Stomach smooth muscle (tissue), 2 donors: ENCODE data around the gene TNNC1.
A peak's percentile ranks its signal among the peaks of the same experiment; 100 is the strongest.

Experiments used
- H3K27ac ChIP-seq: one replicate; pipeline ENCODE4 v1.7.0; 2013; ENCODE audit warnings: mild to moderate bottlenecking, low read length, inconsistent platforms
- H3K27me3 ChIP-seq, 2 donors: one replicate each; pipeline ENCODE4 v1.7.0; 2013; ENCODE audit warnings: low read length in 2 of 2; ENCODE audit not compliant: insufficient read depth in 2 of 2, control insufficient read depth in 1 of 2
- H3K36me3 ChIP-seq, 2 donors: one replicate each; pipeline ENCODE4 v1.7.0; 2013; ENCODE audit warnings: low read length in 2 of 2; ENCODE audit not compliant: control insufficient read depth in 2 of 2, insufficient read depth in 2 of 2
- H3K4me1 ChIP-seq: one replicate; pipeline ENCODE4 v1.7.0; 2013; ENCODE audit warnings: low read length; ENCODE audit not compliant: control insufficient read depth, insufficient read depth
- H3K4me3 ChIP-seq, 2 donors: one replicate each; pipeline ENCODE4 v1.7.0; 2013; ENCODE audit warnings: low read length in 2 of 2
- H3K9ac ChIP-seq, 2 donors: one replicate each; pipeline ENCODE4 v1.7.0; 2013; ENCODE audit warnings: low read length in 2 of 2, mild to moderate bottlenecking in 1 of 2
- H3K9me3 ChIP-seq, 2 donors: one replicate each; pipeline ENCODE4 v1.7.0; 2013; ENCODE audit warnings: low read length in 2 of 2; ENCODE audit not compliant: control insufficient read depth in 2 of 2
- donor health status: healthy.
- donor health status: Pancreatic carcinoma.

Gene TNNC1

DNA sequence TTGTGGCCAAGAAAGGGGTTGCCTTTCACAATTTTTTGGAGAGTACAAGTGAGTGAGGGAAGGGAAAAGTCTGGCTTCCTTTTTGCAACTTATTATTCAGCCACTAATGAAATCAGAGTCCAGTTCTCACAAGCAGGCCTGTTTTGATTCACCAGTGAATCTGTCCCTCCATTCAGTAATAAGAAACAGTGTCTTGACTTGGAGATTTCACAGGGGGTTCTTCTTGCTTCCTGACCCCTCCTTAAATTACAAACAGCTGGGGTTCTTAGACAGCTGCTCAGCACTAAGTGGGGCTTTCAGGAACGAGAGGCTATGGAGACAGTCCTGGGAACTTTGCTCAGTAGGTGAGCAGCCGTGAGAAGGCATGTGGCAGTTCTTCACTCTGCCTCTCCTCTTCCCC lies 33.5 kb downstream of the TNNC1 start:
- Histone ChIP-seq H3K36me3 (peaks cover 3 to 5% of the 10 kb centered on the region in 2 donors), H3K27ac (no peak overlapping the region), H3K4me3 (no peak overlapping the region)

DNA sequence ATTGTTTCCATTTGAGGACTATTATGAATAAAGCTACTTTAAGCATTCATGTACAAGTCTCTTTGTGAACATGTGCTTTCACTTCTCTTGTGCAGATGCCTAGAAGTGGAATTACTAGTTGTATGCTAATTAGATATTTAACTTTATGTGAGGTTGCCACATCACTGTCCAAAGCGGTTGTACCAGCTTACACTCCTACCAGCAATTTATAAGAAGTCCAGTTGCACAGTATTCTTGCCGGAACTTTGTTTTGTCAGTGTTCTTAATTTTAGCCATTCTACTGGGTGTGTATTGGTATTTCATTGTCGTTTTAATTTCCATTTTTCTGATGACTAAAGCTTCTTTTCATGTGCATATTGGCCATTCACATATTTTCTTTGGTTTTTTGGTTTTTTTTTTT lies 38.0 kb downstream of the TNNC1 start:
- Histone ChIP-seq H3K9ac (no peak overlapping the region), H3K27ac (no peak overlapping the region), H3K4me3 (no peak overlapping the region), H3K36me3 (peaks cover 2 to 3% of the 10 kb centered on the region in 2 donors), H3K27me3 (no peaks in the 10 kb centered on the region), H3K4me1 (peaks cover 20% of the 10 kb centered on the region), H3K9me3 (no peaks in the 10 kb centered on the region)

More for the DNA sequence above, 33.5 kb downstream of the TNNC1 start:
- Histone ChIP-seq H3K9me3 (no peaks in the 10 kb centered on the region), H3K9ac (no peak overlapping the region), H3K4me1 (no peaks in the 10 kb centered on the region), H3K27me3 (no peaks in the 10 kb centered on the region)

DNA sequence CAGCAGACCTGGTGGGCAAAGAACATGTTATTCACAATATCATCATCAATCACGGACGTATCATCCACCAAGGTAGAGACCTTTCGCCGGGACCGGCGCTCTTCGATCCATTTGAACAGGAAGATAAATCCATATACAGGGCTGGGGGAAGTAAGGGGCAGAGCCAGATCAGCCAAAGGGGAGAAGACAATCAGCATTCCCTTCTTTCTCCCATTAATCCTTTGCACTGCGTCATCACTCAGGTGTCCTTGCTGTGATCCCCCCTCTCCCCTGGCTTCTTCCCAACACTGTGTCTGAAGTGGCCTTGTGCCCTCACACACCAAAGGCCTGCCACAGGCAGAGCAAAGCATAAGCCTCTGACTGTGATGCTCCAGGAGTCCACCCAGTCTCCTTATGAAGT lies 45.4 kb downstream of the TNNC1 start:
- peaks cover 40% of the 10 kb centered on the region for H3K4me1 ChIP-seq
- peak overlapping the region; percentile 42 to 97 for H3K9ac ChIP-seq
- H3K27ac ChIP-seq, result no peak overlapping the region
- peak overlapping the region; percentile 94 to 95 for H3K4me3 ChIP-seq
- peaks cover 31 to 33% of the 10 kb centered on the region in 2 donors for H3K36me3 ChIP-seq
- no peaks in the 10 kb centered on the region for H3K9me3 ChIP-seq
- no peaks in the 10 kb centered on the region for H3K27me3 ChIP-seq

- no peak overlapping the region for H3K4me3 ChIP-seq
- no peak overlapping the region for H3K27ac ChIP-seq
- H3K4me1 ChIP-seq, result peaks cover 41% of the 10 kb centered on the region
- H3K9me3 ChIP-seq, result no peaks in the 10 kb centered on the region
- H3K9ac ChIP-seq, result peak overlapping the region in 1 of 2 donors; percentile 21
- no peaks in the 10 kb centered on the region for H3K27me3 ChIP-seq
- peaks cover 33 to 40% of the 10 kb centered on the region in 2 donors for H3K36me3 ChIP-seq
Observed at GRCh38 chr3:52407779-52408178, 46.1 kb downstream of the TNNC1 start.

GRCh38 chr3:52406791-52407510 lies 46.9 kb downstream of the TNNC1 start:
- H3K4me3 ChIP-seq, result no peak overlapping the region
- H3K36me3 ChIP-seq, result peaks cover 42 to 49% of the 10 kb centered on the region in 2 donors
- H3K4me1 ChIP-seq, result peaks cover 34% of the 10 kb centered on the region
- H3K9me3 ChIP-seq, result no peaks in the 10 kb centered on the region
- H3K27me3 ChIP-seq, result no peaks in the 10 kb centered on the region
- no peak overlapping the region for H3K27ac ChIP-seq
- no peak overlapping the region for H3K9ac ChIP-seq

DNA sequence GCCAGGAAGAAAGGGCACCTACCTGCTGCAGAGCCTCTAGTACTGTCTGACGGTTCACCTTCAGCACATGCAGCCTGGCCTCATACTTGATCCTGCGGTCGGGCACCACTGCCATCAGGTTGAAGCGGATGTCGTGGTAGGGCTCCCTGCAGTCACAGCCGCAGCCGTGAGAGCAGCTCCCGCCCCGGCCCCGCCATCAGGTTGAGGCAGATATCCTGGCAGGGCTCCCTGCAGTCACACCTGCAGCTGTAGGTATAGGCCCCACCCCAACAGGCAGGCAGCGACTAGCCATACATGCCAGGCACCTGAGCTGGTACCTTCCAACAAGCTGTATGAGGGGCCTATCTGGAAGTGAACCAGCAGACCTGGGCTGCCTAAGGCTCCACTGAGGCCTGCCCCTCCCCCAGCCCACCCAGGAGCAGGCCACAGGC lies 47.6 kb downstream of the TNNC1 start:
- peaks cover 27% of the 10 kb centered on the region for H3K4me1 ChIP-seq
- no peak overlapping the region for H3K9ac ChIP-seq
- H3K36me3 ChIP-seq, result peaks cover 44 to 55% of the 10 kb centered on the region in 2 donors
- no peak overlapping the region for H3K4me3 ChIP-seq
- no peak overlapping the region for H3K27ac ChIP-seq
- H3K9me3 ChIP-seq, result no peaks in the 10 kb centered on the region
- no peaks in the 10 kb centered on the region for H3K27me3 ChIP-seq

- H3K27me3 ChIP-seq, result no peaks in the 10 kb centered on the region
- peaks cover 44 to 58% of the 10 kb centered on the region in 2 donors for H3K36me3 ChIP-seq
Observed at GRCh38 chr3:52405601-52406110, 48.2 kb downstream of the TNNC1 start.

DNA sequence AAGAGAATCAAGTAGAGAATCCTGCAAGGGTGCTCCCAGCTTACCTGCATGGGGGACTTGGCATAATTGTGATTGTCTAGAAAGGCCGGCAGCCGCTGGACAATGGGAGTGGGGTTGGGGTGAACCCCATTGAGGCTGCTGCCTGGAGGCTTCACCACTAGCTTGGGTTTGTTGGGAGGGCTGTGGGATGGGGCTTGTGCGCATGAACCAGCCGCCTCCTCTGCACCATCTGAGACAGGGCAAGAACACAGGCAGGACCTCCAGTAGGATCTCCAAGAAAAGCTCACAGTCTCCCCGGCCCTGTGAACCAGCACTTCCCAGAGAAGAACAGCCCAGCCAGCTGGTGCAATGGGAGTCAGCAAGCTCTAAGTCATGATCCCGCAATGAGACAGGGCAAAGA lies 48.8 kb downstream of the TNNC1 start:
- Histone ChIP-seq H3K36me3 (peaks cover 44 to 58% of the 10 kb centered on the region in 2 donors), H3K4me3 (no peak overlapping the region), H3K4me1 (peaks cover 24% of the 10 kb centered on the region), H3K27ac (no peak overlapping the region), H3K9me3 (no peaks in the 10 kb centered on the region), H3K9ac (no peak overlapping the region), H3K27me3 (no peaks in the 10 kb centered on the region)

More at GRCh38 chr3:52405601-52406110, 48.2 kb downstream of the TNNC1 start:
- Histone ChIP-seq H3K4me1 (peaks cover 24% of the 10 kb centered on the region), H3K9ac (no peak overlapping the region), H3K27ac (no peak overlapping the region), H3K9me3 (no peaks in the 10 kb centered on the region), H3K4me3 (no peak overlapping the region)

DNA sequence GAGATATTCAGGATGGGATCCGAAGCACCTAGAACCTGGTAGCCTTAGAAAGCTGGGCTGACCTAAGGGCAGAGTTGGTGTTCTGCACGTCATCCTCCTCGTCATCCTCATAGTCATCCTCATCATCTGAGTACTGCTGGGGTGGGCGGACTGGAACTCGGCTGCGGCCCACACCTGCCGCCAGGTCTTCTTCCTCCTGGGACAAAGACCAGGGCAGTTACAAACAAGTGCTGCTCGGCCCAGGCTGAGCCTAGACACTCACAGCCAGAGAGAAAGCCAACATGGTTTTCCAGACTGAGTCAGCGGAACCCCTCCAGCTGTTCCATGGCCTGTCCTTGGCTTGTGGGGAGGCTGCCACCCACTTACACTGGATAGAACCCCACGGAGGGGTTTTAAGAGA lies 49.5 kb downstream of the TNNC1 start:
- peaks cover 22% of the 10 kb centered on the region for H3K4me1 ChIP-seq

DNA sequence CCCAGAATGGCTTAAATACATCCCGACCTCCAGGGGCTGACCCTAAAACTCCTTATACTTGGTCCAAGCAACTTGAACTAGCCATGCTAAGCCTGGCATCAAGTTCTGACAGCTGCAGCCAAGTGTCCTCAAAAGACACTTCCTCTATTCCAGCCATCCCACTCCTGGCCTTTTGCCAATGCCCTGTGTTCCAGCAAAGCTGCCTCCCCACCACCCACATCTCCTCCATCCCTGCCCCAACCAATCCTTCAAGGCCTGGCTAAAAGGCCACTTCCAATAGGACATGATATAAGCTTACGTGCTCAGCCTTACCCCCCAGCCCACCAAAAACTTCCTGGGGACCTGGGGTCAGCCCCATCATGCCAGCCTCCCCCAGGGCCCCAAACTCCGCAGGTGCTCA lies 49.9 kb downstream of the TNNC1 start:
- Histone ChIP-seq H3K9ac (no peak overlapping the region), H3K27me3 (no peaks in the 10 kb centered on the region), H3K4me1 (peaks cover 18% of the 10 kb centered on the region), H3K9me3 (no peaks in the 10 kb centered on the region), H3K36me3 (peaks cover 44 to 58% of the 10 kb centered on the region in 2 donors), H3K27ac (no peak overlapping the region), H3K4me3 (no peak overlapping the region)

More for the DNA sequence above, 49.5 kb downstream of the TNNC1 start:
- Histone ChIP-seq H3K36me3 (peaks cover 44 to 58% of the 10 kb centered on the region in 2 donors), H3K27me3 (no peaks in the 10 kb centered on the region), H3K4me3 (no peak overlapping the region), H3K27ac (no peak overlapping the region), H3K9ac (no peak overlapping the region), H3K9me3 (no peaks in the 10 kb centered on the region)

DNA sequence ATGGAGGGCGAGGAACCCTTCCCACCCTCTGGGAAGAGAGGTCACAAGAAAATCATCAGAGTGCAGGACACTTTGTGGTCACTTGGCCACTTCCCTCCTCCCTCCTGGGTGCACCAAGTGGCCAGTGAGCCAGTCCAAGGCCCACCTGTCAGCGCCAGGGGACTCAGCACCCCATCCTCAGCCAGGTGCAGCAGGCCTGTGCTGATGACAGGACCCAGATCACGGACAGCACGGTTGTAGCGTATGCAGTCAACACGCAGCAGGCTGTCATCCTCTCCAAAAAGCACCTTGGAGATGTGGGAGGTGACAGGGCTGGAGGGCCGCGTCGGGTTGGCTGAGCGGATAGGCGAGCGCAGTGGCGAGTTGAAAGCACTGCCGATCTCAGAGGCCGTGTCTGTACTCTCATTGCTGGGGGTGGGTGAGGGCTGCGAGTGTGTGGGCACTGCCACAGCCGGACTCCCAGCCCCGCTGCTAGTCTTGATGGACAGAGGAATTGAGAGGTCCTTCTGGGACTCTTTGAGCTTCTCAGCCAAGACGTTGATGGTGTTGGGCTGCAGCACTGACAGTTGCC lies 50.5 kb downstream of the TNNC1 start:
- no peak overlapping the region for H3K27ac ChIP-seq
- peaks cover 44 to 58% of the 10 kb centered on the region in 2 donors for H3K36me3 ChIP-seq
- H3K9ac ChIP-seq, result no peak overlapping the region
- H3K9me3 ChIP-seq, result no peaks in the 10 kb centered on the region
- no peak overlapping the region for H3K4me3 ChIP-seq
- peaks cover 12% of the 10 kb centered on the region for H3K4me1 ChIP-seq
- no peaks in the 10 kb centered on the region for H3K27me3 ChIP-seq
